ENCODE results near the gene SLBP. TPM values are rescaled to one million over a fixed set of nuclear protein-coding genes. Genes with fewer than 3 reads are reported as not detected.

The SLBP gene
- total and polyA plus RNA-seq, 2 donors from 2014 or later, result 30.7 to 42.8 TPM

GRCh38 chr4:1741208-1741607 is 29.1 kb upstream of the SLBP start:
- intact Hi-C loops (cut with DNase I), result no loop called here
- Histone ChIP-seq H3K9ac (ENCODE audit: low read length in 3 of 3) (no peak overlapping the region), H3K9me3 (ENCODE audit: control insufficient read depth in 2 of 3, insufficient read depth in 1 of 3, low read length in 3 of 3) (peaks cover 0 to 5% (median 0%) of the 10 kb centered on the region in 3 donors), H3K27ac (ENCODE audit: low read depth in 2 of 2, low read length in 2 of 2) (no peak overlapping the region), H3K36me3 (ENCODE audit: control insufficient read depth in 2 of 3, insufficient read depth in 3 of 3, low read length in 3 of 3) (no peaks in the 10 kb centered on the region), H3K4me1 (ENCODE audit: control insufficient read depth in 2 of 3, insufficient read depth in 2 of 3, low read depth in 1 of 3, low read length in 3 of 3) (no peaks in the 10 kb centered on the region), H3K4me3 (ENCODE audit: low read length in 3 of 3) (no peak overlapping the region), H3K27me3 (ENCODE audit: control insufficient read depth, insufficient read depth, low read length) (no peaks in the 10 kb centered on the region)
- no peak for TF ChIP-seq CTCF (IDR thresholded peaks at IDR 0.05; ENCODE audit: borderline replicate concordance, extremely low read depth, insufficient read depth)
- FAIRE-seq (no peak), DNase-seq (no peak)

- H3K36me3 ChIP-seq (ENCODE audit: control insufficient read depth in 2 of 3, insufficient read depth in 3 of 3, low read length in 3 of 3), result no peaks in the 10 kb centered on the region
- DNase-seq, result no peak
- intact Hi-C loops (cut with DNase I), result no loop called here
Measured at GRCh38 chr4:1740021-1740545, 28.0 kb upstream of the SLBP start.

GRCh38 chr4:1739358-1739757 is 27.2 kb upstream of the SLBP start:
- no peak overlapping the region for H3K4me3 ChIP-seq (ENCODE audit: low read length in 3 of 3)
- H3K9me3 ChIP-seq (ENCODE audit: control insufficient read depth in 2 of 3, insufficient read depth in 1 of 3, low read length in 3 of 3), result peaks cover 0 to 5% (median 0%) of the 10 kb centered on the region in 3 donors
- no peak for TF ChIP-seq CTCF (IDR thresholded peaks at IDR 0.05; ENCODE audit: borderline replicate concordance, extremely low read depth, insufficient read depth)
- DNase-seq (no peak), FAIRE-seq (no peak)
- intact Hi-C loops (cut with DNase I), result no loop called here
- H3K4me1 ChIP-seq (ENCODE audit: control insufficient read depth in 2 of 3, insufficient read depth in 2 of 3, low read depth in 1 of 3, low read length in 3 of 3), result no peaks in the 10 kb centered on the region
- no peak overlapping the region for H3K9ac ChIP-seq (ENCODE audit: low read length in 3 of 3)
- H3K36me3 ChIP-seq (ENCODE audit: control insufficient read depth in 2 of 3, insufficient read depth in 3 of 3, low read length in 3 of 3), result no peaks in the 10 kb centered on the region
- no peak overlapping the region for H3K27ac ChIP-seq (ENCODE audit: low read depth in 2 of 2, low read length in 2 of 2)
- H3K27me3 ChIP-seq (ENCODE audit: control insufficient read depth, insufficient read depth, low read length), result no peaks in the 10 kb centered on the region

More at GRCh38 chr4:1740021-1740545, 28.0 kb upstream of the SLBP start:
- no peak overlapping the region for H3K4me3 ChIP-seq (ENCODE audit: low read length in 3 of 3)
- TF ChIP-seq CTCF (IDR thresholded peaks at IDR 0.05; ENCODE audit: borderline replicate concordance, extremely low read depth, insufficient read depth), result no peak
- no peak for FAIRE-seq
- no peaks in the 10 kb centered on the region for H3K27me3 ChIP-seq (ENCODE audit: control insufficient read depth, insufficient read depth, low read length)
- no peaks in the 10 kb centered on the region for H3K4me1 ChIP-seq (ENCODE audit: control insufficient read depth in 2 of 3, insufficient read depth in 2 of 3, low read depth in 1 of 3, low read length in 3 of 3)
- H3K9me3 ChIP-seq (ENCODE audit: control insufficient read depth in 2 of 3, insufficient read depth in 1 of 3, low read length in 3 of 3), result peaks cover 0 to 5% (median 0%) of the 10 kb centered on the region in 3 donors
- no peak overlapping the region for H3K9ac ChIP-seq (ENCODE audit: low read length in 3 of 3)
- H3K27ac ChIP-seq (ENCODE audit: low read depth in 2 of 2, low read length in 2 of 2), result no peak overlapping the region

GRCh38 chr4:1738410-1738809 is 26.3 kb upstream of the SLBP start:
- no peak overlapping the region for H3K4me3 ChIP-seq (ENCODE audit: low read length in 3 of 3)
- H3K4me1 ChIP-seq (ENCODE audit: control insufficient read depth in 2 of 3, insufficient read depth in 2 of 3, low read depth in 1 of 3, low read length in 3 of 3), result no peaks in the 10 kb centered on the region
- peaks cover 0 to 5% (median 0%) of the 10 kb centered on the region in 3 donors for H3K9me3 ChIP-seq (ENCODE audit: control insufficient read depth in 2 of 3, insufficient read depth in 1 of 3, low read length in 3 of 3)
- DNase-seq, result no peak
- no peak overlapping the region for H3K27ac ChIP-seq (ENCODE audit: low read depth in 2 of 2, low read length in 2 of 2)
- no peak overlapping the region for H3K9ac ChIP-seq (ENCODE audit: low read length in 3 of 3)
- intact Hi-C loops (cut with DNase I), result no loop called here
- TF ChIP-seq CTCF (IDR thresholded peaks at IDR 0.05; ENCODE audit: borderline replicate concordance, extremely low read depth, insufficient read depth), result no peak
- no peaks in the 10 kb centered on the region for H3K36me3 ChIP-seq (ENCODE audit: control insufficient read depth in 2 of 3, insufficient read depth in 3 of 3, low read length in 3 of 3)
- no peaks in the 10 kb centered on the region for H3K27me3 ChIP-seq (ENCODE audit: control insufficient read depth, insufficient read depth, low read length)
- no peak for FAIRE-seq

Measured in kidney (tissue), 14 donors.